Sigmoid colon (tissue), 4 donors: Measurements from ENCODE around the gene KCNF1.

ENCODE experiments used
- EP300 ChIP-seq, 4 donors: sonication (generic); formaldehyde crosslinking; IDR thresholded peaks; one replicate each; pipeline ENCODE4 v1.6.1; 2017; ENCODE audit warnings: antibody characterized with exemption in 4 of 4
- POLR2A ChIP-seq, 2 donors: fragments of 450-650 bp; IDR thresholded peaks; one replicate each; pipeline ENCODE4 v1.6.1; 2016; ENCODE audit warnings: antibody characterized with exemption in 2 of 2, mild to moderate bottlenecking in 2 of 2, moderate library complexity in 2 of 2
- POLR2AphosphoS5 ChIP-seq, 4 donors: sonication (generic); formaldehyde crosslinking; IDR thresholded peaks; one replicate each; pipeline ENCODE4 v1.6.1; 2017; ENCODE audit warnings: antibody characterized with exemption in 4 of 4
- TF ChIP-seq, protein P1 (sequence below), 4 experiments: fragments of 450-650 bp in 3 of 4; fragments of 200-600 bp in 1 of 4; IDR thresholded peaks; one replicate each; pipeline ENCODE4 v1.5.1; 2016 to 2019; ENCODE audit warnings: antibody characterized with exemption in 4 of 4, mild to moderate bottlenecking in 3 of 4, moderate library complexity in 2 of 4

- TF ChIP-seq, protein P1, sequence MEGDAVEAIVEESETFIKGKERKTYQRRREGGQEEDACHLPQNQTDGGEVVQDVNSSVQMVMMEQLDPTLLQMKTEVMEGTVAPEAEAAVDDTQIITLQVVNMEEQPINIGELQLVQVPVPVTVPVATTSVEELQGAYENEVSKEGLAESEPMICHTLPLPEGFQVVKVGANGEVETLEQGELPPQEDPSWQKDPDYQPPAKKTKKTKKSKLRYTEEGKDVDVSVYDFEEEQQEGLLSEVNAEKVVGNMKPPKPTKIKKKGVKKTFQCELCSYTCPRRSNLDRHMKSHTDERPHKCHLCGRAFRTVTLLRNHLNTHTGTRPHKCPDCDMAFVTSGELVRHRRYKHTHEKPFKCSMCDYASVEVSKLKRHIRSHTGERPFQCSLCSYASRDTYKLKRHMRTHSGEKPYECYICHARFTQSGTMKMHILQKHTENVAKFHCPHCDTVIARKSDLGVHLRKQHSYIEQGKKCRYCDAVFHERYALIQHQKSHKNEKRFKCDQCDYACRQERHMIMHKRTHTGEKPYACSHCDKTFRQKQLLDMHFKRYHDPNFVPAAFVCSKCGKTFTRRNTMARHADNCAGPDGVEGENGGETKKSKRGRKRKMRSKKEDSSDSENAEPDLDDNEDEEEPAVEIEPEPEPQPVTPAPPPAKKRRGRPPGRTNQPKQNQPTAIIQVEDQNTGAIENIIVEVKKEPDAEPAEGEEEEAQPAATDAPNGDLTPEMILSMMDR (IDR thresholded peaks at IDR 0.05) = no peak
- TF ChIP-seq EP300 (IDR thresholded peaks at IDR 0.05) (no peak), POLR2A (IDR thresholded peaks at IDR 0.05) (no peak), POLR2AphosphoS5 (IDR thresholded peaks at IDR 0.05) (no peak)
Observed at GRCh38 chr2:10933700-10934225, 22.0 kb downstream of the KCNF1 start.
